SKM-1 (cell line): ENCODE data around the gene GMDS.

Source experiments
- DNase-seq: peaks from one replicate; lab custom pipeline; 2025; ENCODE audit not compliant: unreplicated experiment; lab: John Stamatoyannopoulos, UW

Gene GMDS

GRCh38 chr6:1781817-1782184 is 463.6 kb downstream of the GMDS start:
- no peak for DNase-seq

GRCh38 chr6:1781152-1781816 is 464.1 kb downstream of the GMDS start:
- DNase-seq: no peak

DNA sequence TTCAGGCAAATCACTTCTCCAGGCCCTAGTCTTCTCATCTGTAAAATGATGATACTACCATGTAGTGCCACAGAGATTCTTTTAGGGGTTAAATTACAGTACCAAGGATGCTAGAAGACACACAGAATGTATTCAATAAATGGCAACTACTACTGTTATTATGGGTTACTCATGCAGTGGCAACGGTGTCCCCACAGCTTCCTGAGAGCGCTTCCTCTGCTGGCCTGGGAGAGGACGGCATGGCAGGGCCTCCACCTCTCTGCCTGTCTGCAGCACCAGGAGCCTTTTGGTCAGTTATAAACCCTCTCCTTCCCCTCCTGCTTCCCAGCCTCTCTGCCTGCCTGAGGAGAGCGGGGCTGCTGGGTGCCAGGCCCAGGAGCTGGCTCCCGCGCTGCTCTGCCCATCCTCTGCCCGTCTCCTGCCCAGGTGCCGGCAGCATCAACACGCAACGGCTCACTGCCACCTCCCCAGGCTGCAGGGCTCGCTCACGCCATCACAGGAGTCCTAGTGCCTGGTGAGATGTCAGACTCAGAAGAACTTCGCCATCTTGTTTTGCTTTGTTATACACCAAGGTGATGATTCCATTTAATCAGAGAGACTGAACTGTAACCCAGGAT is 465.0 kb downstream of the GMDS start:
- DNase-seq: no peak

GRCh38 chr6:1778686-1779235 is 466.6 kb downstream of the GMDS start:
- DNase-seq: no peak

DNA sequence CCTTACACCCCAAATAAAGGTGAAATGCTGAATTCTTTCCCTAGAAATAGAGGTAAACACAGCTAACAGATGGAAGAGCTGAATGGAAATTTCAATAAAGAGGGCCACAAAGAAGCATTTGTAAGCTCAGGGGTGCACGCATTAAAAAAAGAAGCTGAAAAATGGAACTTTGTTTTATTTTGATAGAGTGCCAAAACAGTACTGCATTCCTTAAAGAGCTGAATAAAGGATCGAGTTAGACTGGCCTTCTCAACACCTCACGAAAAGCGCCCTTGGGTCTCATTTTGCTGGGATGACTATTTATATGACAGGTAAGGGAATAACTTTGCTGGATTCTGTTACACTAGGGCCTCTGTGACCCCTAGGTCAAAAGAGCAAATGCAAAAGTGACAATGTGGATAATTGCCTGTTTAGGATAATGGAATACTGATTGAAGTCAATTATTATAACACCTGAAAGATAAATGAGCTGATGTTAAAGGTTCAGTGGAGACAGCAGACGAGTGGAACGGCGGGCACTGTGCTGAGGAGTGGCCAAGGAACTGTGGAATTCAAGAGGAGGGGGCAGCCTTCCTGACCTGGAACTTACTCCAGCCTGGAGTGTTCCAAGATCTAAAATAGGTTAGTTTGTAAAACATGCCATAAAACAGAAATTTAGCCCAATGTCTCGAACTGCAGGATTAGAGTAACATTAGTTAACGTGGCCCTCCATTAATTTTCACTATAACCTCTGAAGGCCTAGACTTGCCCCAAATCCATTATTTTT is 467.3 kb downstream of the GMDS start:
- no peak for DNase-seq

DNA sequence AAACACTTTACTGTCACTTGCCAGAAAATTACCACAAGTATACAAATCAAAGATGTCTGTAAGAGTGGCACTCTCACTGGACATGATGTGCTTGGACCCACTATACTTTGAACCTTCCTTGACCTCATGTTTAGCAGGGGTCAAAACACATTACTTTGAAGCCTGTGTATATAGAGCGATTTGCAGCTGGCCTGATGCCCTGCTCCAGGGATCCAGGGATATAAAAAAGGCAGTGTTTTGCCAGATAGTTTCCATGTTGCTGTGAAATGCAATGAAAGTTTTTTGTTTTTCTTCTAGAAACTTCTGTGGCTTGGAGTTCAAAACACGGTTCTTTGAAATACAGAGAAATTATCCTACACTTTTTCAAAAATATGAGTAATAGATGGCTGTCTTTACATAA is 470.0 kb downstream of the GMDS start:
- no peak for DNase-seq

DNA sequence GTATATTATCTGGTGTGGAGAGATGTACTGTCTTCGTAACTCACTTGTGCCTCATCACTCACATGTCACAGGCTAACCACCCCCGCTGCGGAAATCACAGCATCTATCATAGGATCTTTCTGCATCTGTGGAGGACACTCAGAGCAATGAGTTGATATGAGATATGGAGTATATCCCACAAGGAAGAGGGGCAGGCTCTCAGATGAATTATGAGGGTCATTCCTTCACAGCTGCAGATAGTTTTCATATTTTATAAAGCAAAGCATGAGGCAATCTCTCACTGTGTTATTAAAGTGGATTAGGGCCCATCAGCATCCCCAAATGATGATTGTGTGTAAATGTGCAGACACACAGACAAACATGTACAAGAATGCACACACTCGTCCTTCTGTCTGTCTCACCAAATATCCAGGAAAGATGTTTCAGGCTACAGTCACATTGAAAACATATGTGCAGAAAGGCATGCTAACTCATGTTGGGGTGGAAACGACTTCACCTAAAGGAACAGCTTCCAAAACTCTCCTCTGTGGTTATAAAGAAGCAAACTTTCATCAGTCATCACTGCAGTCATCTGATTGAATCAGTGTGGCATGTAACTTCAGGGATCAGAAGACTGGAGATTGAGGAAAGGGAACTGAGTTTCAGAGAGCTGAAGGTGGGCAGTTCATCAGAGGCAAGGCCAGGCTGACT is 471.0 kb downstream of the GMDS start:
- no peak for DNase-seq

DNA sequence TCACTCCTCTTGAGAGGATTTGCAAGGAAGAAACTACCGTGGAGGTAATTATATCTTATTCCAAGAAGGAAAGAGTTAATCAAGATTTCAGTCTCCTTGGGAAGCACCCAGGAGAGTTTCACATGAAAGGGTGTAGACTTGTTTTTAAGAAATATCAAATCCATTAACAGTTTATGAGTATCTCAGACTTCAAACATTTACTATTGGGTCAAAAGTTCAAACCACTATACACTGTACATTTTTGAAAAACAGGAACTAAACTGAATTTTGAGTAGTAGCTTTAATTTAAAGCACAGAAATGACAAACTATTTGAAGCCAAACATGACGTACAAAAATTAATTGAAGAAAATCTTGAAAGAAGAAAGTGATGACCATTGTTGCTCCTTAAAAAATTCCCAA is 471.7 kb downstream of the GMDS start:
- peak; percentile 16 for DNase-seq

DNA sequence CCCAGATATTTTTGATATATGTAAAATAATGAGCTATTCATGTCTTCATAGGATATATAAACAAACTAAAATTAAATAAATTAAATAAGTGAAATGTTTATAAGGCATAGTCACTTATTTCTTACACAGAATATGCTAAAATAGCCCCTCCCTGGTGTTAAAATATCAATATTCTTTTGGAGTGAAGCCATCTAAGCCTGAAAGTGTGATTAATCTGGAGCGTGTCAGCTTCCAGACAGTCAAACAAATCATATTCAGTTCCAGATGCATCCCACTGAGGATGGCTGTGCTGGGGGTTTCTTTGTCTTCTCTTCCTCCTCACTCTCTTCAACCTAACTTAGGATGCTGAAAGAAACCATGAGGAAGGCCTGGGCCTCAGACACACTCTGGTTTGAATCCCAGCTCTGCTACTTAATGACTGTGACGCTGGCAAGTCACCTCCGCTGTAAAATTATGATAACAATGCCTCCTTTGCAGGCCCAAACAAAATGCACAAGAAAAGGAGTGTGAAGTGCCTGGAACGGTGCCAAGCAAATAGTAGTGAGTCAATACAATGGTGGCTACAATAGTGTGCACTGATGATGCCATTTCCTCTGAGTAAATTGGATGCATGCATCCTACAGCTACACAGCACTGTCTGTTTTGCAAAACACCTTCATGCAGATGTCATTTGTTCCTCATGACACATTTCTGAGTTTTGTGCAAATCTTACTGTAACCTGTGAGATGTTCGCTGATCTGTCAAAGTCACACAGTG is 474.3 kb downstream of the GMDS start:
- DNase-seq: no peak

- DNase-seq: no peak
Measured at GRCh38 chr6:1770435-1770843, 475.0 kb downstream of the GMDS start.

- no peak for DNase-seq
Measured at GRCh38 chr6:1767481-1768246, 477.7 kb downstream of the GMDS start.

DNA sequence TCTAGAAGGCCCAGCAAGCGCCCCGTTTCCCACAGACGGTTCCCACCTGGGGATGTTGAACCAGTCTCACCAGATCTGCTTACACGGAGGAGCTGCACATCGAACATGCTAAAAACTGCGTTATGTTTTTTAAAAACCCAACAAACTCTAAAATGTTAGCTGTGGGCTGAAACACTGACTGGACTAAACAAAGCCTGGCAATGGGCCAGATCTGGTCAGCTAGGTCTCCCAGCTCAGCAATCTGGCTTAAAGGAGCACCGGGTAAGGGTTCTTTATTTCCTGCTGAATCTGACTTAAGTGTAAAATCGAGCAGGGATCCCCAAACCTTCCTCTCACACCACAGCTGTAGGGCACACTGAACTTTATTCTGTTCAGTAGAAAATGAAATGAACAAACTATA is 478.8 kb downstream of the GMDS start:
- no peak for DNase-seq

- no peak for DNase-seq
Measured at GRCh38 chr6:1765160-1765903, 480.1 kb downstream of the GMDS start.

DNA sequence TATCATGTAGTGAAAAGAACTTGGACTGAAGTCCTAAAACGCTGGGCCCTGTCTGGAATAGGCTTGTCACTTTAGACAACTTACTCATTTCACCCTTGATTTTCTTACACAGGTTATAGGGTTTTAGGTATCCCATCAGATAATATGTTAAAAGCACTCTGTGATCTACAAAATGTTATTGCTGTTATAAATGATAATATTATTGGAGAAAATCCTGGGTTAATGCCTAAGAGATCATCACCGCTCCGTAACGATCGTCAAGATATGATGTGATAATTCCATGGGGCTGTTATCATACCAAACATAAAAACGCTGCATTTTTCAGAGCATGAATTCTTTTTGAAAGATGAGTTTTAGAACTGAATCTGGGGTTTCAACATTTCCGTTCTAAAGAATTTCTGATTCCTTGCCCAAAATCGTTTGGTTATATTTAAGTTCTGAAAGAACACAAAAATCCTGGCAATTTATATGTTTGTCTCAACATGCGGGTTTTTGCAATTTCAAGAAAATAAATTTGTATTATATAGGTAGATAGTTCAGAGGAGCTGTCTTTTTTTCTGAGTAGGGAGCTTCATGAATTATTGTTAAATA is 480.9 kb downstream of the GMDS start:
- DNase-seq: no peak

- DNase-seq: peak; percentile 24
Measured at GRCh38 chr6:1763404-1763803, 482.0 kb downstream of the GMDS start.

DNA sequence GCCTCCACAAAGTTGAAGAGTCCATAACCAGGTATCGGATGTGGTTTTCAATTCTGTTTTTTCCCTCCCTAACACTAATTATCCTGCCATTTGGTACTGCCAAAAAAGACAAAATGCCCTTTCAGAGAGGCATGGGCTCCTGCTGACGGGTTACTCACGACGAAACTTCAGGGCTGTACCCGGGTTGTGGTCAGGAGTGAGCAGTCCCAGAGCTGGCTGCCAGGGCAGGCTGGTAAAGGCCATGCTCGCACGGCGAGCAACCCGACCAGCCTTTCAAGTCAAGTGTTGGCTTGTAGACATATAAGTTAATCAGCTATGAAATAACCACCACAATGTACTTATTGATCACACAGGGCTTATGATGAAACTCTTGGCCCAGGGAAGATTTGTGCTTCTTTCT is 483.2 kb downstream of the GMDS start:
- DNase-seq: no peak

DNA sequence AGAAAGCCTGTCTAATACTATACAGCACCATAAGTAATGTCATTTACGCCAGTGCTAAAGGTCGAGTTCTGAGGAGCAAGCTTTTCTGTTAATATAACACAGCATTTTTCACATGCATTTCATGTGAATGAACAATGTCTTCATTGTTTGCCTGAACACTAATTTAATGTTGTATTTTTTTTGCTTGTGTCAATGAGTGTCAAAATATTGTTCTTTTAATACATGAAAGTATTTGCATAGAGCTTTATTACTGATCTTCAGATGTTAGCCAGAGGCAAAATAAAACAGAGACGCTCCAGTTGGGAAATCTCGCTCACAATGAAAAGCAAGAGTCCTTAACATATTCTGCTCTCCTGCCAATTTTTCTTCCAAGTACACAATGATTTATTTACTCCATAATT is 483.9 kb downstream of the GMDS start:
- no peak for DNase-seq

- no peak for DNase-seq
Measured at GRCh38 chr6:1760876-1761275, 484.5 kb downstream of the GMDS start.

GRCh38 chr6:1759870-1760269 is 485.5 kb downstream of the GMDS start:
- no peak for DNase-seq
